Left ventricle myocardium inferior (tissue), 1 donor: ENCODE measurements around the gene TTC39B. TPM values are rescaled to one million over a fixed set of nuclear protein-coding genes. Genes with fewer than 3 reads are reported as not detected.
A peak's percentile ranks its signal among the peaks of the same experiment; 100 is the strongest.

Experiments used
- DNase-seq: peaks from one replicate; pipeline ENCODE4 v3.0.0-alpha.2; 2020
- H3K27ac ChIP-seq: fragments of 200-600 bp; replicated peaks from 2 replicates; pipeline ENCODE4 v1.8.0; 2021
- H3K27me3 ChIP-seq: fragments of 200-600 bp; 2 replicates; pipeline ENCODE4 v1.8.0; 2021; ENCODE audit warnings: low read depth
- H3K36me3 ChIP-seq: fragments of 200-600 bp; 2 replicates; pipeline ENCODE4 v1.8.0; 2021
- H3K4me1 ChIP-seq: fragments of 200-600 bp; 2 replicates; pipeline ENCODE4 v1.8.0; 2021
- H3K4me3 ChIP-seq: fragments of 200-600 bp; 2 replicates; pipeline ENCODE4 v1.8.0; 2021; ENCODE audit warnings: mild to moderate bottlenecking, moderate library complexity
- H3K9me3 ChIP-seq: fragments of 200-600 bp; replicated peaks from 2 replicates; pipeline ENCODE4 v1.8.0; 2021
- intact Hi-C: fragments of 100-400 bp; cut with micrococcal nuclease; formaldehyde crosslinking; loops from one replicate; pipeline ENCODE4 v1.11.0; 2022
- total RNA-seq: library from RNA; stranded (reverse); fragmentation: NEBNext Ultra II Directional; extraction: Animal tissue kit (Norgen Biotek cat#: 25700); gene quantifications from one replicate; pipeline ENCODE4 v1.2.1, GENCODE V29; 2021
- TF ChIP-seq, protein P1 (sequence below): fragments of 200-600 bp; IDR thresholded peaks from 2 replicates; pipeline ENCODE4 v1.8.0; 2021; ENCODE audit warnings: antibody characterized with exemption, mild to moderate bottlenecking, borderline replicate concordance
- donor health status: DM: no; HTN: yes; CAD: no; lungs with severe emphysema.

TTC39B gene
- total RNA-seq, 1 donor from 2014 or later, result 1.6 TPM

DNA sequence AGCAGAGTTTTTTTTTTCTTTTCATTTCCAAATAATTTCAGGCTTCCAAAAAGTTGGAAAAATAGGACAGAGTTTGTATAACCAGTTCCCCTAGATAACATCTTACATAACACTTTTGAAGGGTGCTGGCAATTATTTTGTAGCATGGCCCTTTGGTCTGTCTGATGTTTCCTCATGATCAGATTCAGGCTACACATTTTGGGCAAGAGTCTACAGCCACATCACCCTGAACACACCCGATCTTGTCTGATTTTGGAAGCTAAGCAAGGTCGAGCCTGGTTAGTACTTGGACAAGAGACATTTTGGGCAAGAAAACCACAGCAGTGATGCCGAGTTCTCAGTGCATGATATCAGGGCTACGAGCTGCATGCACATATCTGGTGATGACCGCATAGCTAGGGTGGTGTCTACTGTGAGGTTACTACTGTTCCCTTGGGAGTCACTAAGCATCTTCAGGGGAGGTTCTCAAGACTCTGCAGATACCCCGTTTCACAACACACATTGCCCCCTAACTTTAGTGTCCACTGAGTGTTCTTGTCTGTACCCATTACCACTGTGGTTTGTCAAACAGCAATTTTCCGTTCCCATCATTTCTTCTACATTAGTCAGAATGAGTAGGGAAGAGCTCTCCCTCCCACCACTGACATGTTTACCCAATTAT is 86.2 kb downstream of the TTC39B start:
- no peak for DNase-seq
- intact Hi-C loops, result no loop called here
- Histone ChIP-seq H3K27me3 (no peaks in the 10 kb centered on the region), H3K4me1 (no peaks in the 10 kb centered on the region), H3K9me3 (no peaks in the 10 kb centered on the region), H3K4me3 (no peak overlapping the region), H3K27ac (no peak overlapping the region), H3K36me3 (peaks cover 9% of the 10 kb centered on the region)
- TF ChIP-seq, protein P1, sequence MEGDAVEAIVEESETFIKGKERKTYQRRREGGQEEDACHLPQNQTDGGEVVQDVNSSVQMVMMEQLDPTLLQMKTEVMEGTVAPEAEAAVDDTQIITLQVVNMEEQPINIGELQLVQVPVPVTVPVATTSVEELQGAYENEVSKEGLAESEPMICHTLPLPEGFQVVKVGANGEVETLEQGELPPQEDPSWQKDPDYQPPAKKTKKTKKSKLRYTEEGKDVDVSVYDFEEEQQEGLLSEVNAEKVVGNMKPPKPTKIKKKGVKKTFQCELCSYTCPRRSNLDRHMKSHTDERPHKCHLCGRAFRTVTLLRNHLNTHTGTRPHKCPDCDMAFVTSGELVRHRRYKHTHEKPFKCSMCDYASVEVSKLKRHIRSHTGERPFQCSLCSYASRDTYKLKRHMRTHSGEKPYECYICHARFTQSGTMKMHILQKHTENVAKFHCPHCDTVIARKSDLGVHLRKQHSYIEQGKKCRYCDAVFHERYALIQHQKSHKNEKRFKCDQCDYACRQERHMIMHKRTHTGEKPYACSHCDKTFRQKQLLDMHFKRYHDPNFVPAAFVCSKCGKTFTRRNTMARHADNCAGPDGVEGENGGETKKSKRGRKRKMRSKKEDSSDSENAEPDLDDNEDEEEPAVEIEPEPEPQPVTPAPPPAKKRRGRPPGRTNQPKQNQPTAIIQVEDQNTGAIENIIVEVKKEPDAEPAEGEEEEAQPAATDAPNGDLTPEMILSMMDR, result no peak

DNA sequence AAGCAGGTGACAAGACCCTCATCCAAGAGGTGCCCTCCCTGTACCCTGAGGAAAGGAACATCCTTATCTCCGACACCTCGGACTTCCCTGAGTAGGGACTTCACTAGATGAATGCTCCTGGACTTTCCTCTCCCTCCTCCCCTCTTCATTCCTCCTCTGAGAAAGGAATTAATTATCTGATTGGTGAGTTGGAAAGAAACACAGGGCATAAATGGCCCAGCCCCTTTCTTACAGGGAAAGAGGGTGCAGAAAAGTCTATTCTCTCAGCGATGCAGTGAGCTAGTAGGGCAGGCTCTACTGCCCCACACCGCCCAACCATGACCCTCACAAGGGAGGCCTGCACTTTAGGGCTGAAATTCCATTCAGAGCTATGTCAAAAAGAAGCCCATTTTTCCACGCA is 87.5 kb downstream of the TTC39B start:
- no peaks in the 10 kb centered on the region for H3K4me1 ChIP-seq
- no peak for DNase-seq
- H3K36me3 ChIP-seq, result peaks cover 9% of the 10 kb centered on the region
- H3K9me3 ChIP-seq, result no peaks in the 10 kb centered on the region
- no peak overlapping the region for H3K27ac ChIP-seq
- intact Hi-C loops, result loop anchor here (10.0 kb wide), 1 partner anchor 95 kb away; no protein-coding TSS in a partner anchor
- TF ChIP-seq, protein P1, result no peak
- no peak overlapping the region for H3K4me3 ChIP-seq
- no peaks in the 10 kb centered on the region for H3K27me3 ChIP-seq

DNA sequence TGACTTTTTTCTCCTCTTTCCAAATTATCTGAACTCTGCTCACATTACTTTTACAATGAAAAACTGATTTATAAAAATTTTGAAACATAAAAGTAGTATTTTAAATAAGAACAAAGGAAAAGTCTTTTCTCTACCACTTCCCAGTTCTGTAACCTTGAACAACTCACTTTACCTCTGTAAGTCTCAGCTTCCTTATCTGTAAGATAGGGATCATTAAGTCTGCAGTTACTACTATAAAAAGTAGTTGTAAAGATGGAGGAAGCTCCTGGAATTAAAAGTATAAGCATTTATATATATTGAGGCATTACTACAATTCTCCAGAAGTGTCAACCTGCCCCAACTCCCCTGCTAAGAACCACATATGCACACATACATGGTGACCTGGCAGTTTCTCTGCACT is 88.0 kb downstream of the TTC39B start:
- no peaks in the 10 kb centered on the region for H3K27me3 ChIP-seq
- H3K9me3 ChIP-seq, result no peaks in the 10 kb centered on the region
- no peak overlapping the region for H3K27ac ChIP-seq
- TF ChIP-seq, protein P1, result no peak
- DNase-seq, result no peak
- no peaks in the 10 kb centered on the region for H3K4me1 ChIP-seq
- intact Hi-C loops, result loop anchor here (10.0 kb wide), 1 partner anchor 96 kb away; no protein-coding TSS in a partner anchor
- H3K4me3 ChIP-seq, result no peak overlapping the region
- H3K36me3 ChIP-seq, result peaks cover 4% of the 10 kb centered on the region

DNA sequence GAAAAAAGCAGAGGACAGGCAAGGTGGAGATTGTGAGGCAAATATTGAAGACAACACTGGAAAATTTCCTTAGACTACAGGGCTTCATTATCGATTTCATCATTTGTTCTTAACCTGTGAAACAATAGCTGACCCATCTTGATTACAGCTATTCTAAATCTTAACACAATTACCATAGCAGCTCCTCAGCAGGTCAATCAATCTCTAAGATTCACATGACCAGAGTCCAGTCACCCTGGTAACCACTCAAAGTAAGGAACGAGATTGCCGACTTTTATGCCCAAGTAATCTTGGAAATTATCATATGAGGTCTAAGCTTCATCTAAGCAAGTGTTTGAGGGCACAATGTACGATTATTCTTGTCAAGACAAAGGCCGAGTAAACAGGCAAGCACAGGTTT is 93.8 kb downstream of the TTC39B start:
- H3K27ac ChIP-seq, result no peak overlapping the region
- peaks cover 11% of the 10 kb centered on the region for H3K4me1 ChIP-seq

DNA sequence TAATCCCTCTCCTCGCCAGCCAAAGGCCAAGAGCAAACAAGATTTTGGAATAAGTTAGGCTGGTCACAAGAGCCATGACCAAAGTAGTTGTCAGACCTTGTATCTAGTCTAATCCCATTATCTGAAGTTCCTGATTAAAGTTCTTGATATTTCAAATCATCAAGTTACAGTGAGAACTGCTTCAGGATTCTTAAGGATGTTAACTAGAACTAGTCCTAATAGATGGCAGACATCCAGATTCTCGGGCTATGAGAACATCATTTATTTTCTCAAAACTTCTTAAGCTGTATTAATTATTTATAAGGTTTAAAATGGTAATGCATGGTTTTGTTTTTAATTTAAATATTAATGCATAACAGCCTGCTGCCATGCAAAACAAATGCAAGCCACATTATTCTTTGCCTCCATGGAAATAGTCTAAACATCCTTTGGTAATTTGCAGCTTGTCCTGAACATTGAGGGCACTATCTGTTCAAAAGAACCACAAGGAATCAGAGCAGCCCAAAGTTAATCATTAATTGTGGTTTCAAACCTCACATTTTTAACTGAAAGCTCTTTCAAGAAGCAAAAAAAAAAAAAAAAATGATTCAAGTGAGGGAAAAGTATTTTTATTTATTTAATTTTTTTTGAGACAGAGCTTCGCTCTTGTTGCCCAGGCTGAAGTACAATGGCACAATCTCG is 95.1 kb downstream of the TTC39B start:
- Histone ChIP-seq H3K4me3 (no peak overlapping the region), H3K4me1 (peaks cover 11% of the 10 kb centered on the region), H3K27me3 (no peaks in the 10 kb centered on the region), H3K36me3 (no peaks in the 10 kb centered on the region), H3K9me3 (no peaks in the 10 kb centered on the region), H3K27ac (peak overlapping the region; percentile 25)
- no peak for DNase-seq
- TF ChIP-seq, protein P1, result no peak
- intact Hi-C loops, result loop anchor here (5.0 to 10.0 kb wide), 2 partner anchors 103 to 390 kb away; no protein-coding TSS in a partner anchor

More for the DNA sequence above, 93.8 kb downstream of the TTC39B start:
- Histone ChIP-seq H3K9me3 (no peaks in the 10 kb centered on the region), H3K4me3 (no peak overlapping the region), H3K36me3 (no peaks in the 10 kb centered on the region), H3K27me3 (no peaks in the 10 kb centered on the region)
- TF ChIP-seq, protein P1, result no peak
- intact Hi-C loops, result loop anchor here (5.0 to 10.0 kb wide), 2 partner anchors 102 to 389 kb away; no protein-coding TSS in a partner anchor
- DNase-seq, result no peak
